ENCODE measurements around the gene SNORC. TPM values are rescaled to one million over a fixed set of nuclear protein-coding genes. Genes with fewer than 3 reads are reported as not detected.

SNORC gene
- total RNA-seq, 1 experiment from 2014 or later, result 0.25 TPM

- no peak for DNase-seq (ENCODE audit: low spot score)
These were observed 12.5 kb downstream of the SNORC start for GRCh38 chr2:232882505-232883115.

- DNase-seq (ENCODE audit: low spot score), result no peak
These were observed 13.2 kb downstream of the SNORC start for GRCh38 chr2:232883116-232883721.

GRCh38 chr2:232884001-232884421 is 13.9 kb downstream of the SNORC start:
- no peak for DNase-seq (ENCODE audit: low spot score)

DNA sequence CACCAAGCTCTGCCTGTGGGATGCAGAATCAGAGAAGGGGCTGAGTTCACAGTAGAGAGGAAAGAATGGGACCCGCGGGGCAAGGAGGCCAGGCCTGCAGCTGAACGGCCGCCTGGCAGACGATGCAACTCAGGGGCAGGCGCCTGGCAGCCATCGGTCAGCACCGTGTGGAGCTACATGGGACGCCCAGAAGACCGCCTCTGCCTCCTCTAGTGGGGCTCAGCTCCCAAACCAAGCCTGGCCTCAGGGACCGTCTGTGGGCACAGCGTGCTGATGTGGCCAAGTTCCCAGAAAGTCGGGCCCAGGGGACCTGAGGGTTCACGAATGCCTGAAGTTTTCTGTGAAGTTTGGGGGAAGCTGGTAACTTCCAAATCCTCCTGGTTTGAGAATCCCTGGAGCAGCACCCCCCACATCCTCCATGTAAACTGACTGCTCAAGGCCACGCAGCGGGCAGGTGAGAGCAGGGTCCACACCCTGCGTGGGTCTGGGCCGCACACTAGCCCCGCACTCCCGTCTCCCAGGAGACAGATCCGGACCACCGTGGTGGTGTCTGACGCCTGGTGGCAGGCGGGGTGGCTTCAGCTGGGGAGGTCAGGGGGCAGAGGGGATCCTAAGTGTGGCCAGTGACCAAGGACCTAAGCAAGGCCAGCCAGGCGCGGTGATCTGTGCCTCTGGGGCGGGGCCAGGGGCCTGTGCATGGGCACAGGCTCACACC is 14.6 kb downstream of the SNORC start:
- DNase-seq (ENCODE audit: low spot score), result no peak

DNA sequence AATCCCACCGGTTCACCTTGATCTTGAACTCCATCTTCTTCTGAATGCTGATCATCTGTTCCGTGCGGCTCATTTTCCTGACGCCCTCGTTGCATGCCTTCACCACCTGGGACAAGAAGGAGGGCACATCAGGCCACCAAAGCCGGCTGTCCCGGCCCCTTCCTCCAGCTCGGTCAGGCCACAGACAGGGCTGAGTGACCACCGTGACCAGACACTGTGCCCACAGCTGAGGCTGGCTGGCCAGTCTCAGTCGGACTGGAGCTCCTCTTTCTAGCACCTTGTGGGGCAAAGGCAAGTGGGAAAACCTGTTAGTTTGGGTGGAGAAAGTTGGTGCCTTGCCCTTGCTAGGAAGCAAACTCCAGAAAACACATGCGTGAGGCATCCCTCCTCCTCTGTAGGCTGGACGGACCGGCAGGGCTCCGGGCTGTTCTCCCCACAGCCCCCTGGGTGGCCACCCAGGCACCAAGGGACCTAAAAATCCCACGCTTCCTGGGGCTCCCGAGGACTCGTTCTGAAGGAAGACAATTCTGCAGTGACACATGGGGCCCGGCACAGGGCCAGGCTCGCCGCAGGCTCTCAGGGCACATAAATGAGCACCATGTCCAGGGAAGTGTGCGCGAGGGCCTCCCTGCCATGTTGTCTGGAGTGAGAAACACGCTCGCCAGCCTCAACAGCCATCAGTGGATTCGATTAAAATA is 15.3 kb downstream of the SNORC start:
- no peak for DNase-seq (ENCODE audit: low spot score)

- DNase-seq (ENCODE audit: low spot score), result no peak
These were observed 16.1 kb downstream of the SNORC start for GRCh38 chr2:232886176-232886575.

DNA sequence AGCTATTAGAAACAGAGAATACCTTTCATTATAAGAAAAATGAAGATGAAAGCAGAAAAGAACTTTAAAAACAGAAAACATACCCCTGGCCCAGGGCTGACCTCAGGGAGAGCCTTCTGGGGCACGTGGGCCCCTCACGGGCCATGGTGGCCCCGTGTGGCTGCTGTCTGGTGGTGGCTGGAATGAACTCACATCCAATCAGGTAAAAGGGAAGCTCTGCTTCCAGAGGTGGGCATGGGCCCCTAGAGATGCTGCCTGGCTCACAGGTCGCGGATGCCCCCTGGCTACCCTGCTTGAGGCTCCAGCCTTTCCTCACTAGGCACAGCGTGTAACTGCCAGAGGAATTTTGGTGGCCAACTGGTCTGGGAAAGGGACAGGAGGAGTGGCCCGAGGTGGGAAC is 16.6 kb downstream of the SNORC start:
- DNase-seq (ENCODE audit: low spot score), result no peak

DNA sequence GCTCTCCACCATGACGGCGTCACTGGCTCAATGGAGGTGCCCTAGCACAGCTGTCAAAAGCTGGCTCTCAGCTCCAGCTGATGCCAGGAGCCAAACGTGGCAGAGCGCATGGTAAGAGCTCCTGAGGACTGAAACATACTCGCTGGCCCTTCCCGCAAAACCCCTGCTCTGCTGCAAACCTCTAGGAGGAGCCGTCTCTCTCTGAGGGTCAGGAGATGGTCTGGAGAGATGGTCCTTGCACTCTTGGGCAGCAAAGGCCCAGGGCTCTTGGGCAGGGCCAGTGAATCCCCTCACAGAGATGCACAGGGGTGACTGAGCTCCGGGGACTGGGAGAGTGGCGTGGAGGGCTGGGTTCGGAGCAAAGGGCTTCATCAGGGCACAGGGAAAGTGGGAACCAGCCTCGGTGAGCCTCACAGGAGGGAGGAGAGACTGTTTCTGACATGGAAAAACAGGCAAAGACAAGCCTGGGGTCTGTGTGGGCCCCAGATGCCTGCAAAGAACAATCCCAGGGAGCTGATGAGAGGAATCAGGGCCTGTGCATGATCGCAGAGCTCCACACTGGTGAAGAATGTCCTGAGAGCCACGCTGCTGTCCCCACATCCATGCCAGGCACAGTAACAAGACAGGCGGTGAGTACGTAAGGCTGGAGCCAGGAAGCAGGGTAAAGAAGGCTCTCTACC is 17.2 kb downstream of the SNORC start:
- no peak for DNase-seq (ENCODE audit: low spot score)

GRCh38 chr2:232888099-232888836 is 18.2 kb downstream of the SNORC start:
- DNase-seq (ENCODE audit: low spot score), result no peak

DNA sequence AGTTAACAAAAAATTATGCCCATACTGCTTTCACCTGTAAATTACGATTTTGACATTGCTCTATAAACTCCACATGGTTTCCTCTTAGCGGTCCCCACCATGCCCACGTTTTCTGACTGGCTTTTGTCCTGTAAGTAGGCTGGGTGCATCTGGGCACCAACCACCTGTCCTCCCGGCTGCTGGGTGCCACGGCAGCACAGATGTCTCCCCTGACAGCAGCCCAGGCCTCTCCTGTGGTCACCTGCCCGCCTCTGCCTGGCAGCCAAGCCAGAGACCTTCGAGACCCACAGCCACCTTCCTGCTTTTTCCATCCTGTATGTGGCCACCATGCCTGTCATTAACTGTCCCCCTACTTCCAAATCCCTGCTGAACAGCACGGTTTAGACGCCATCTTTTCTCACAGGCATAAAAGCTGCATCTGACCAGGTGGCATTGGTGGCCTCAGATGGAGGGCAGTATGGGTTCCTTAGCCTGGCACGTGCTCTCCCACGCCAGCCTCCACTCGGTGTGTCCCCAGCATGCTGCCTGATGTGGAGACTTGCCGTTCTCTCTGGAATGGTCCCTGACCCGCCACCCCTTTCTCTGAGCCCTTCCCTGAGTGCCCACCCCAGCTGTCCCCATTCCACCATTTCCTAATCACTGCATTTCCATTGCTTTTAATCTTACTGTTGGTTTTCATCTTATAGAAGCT is 18.9 kb downstream of the SNORC start:
- DNase-seq (ENCODE audit: low spot score), result no peak

DNA sequence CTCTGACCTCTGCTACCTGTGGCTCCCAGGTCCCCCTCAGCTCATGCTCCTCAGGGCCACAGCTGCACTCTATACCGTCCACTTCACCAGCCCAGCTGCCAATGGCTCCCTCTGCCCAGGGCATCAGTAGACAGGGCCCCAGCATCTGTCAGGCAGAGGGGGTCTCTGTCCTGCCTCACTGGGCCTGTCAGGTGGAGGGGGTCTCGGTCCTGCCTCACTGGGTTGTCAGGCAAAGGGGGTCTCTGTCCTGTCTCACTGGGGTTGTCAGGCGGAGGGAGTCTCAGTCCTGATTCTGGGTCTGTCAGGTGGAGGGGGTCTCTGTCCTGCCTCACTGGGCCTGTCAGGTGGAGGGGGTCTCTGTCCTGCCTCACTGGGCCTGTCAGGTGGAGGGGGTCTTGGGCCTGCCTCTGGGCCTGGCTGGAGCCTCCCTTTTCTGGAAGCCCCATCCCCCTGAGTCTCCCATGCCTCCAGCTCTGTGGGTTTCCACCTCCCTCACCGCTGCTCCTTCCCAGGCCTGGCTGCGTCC is 19.9 kb downstream of the SNORC start:
- DNase-seq (ENCODE audit: low spot score), result no peak

- DNase-seq (ENCODE audit: low spot score), result no peak
These were observed 20.5 kb downstream of the SNORC start for GRCh38 chr2:232890536-232890895.

- DNase-seq (ENCODE audit: low spot score), result peak; percentile 74
These were observed 21.0 kb downstream of the SNORC start for GRCh38 chr2:232890896-232891601.

DNA sequence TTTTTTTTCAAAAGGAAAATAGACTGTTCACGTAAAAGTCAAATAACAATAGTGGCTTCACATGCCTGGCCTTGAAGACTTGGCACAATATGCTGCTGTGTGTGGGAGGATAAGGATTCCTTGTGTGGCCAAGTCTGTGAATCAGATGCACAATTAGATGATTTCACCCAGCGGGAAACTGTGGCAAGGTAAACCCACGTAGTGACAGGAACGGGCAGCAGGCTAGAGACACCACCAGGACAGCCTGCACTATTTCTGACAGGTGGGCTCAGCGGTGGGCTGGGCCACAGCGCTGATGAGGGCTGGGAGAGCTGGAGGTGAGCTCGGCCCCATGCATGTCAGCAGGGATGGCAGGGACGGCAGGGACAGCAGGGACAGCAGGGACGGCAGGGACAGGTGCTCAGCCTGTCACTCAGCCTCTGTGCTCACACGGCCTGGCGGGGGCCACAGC is 21.6 kb downstream of the SNORC start:
- no peak for DNase-seq (ENCODE audit: low spot score)

- no peak for DNase-seq (ENCODE audit: low spot score)
These were observed 22.2 kb downstream of the SNORC start for GRCh38 chr2:232892221-232892620.

GRCh38 chr2:232892843-232893242 is 22.8 kb downstream of the SNORC start:
- no peak for DNase-seq (ENCODE audit: low spot score)

DNA sequence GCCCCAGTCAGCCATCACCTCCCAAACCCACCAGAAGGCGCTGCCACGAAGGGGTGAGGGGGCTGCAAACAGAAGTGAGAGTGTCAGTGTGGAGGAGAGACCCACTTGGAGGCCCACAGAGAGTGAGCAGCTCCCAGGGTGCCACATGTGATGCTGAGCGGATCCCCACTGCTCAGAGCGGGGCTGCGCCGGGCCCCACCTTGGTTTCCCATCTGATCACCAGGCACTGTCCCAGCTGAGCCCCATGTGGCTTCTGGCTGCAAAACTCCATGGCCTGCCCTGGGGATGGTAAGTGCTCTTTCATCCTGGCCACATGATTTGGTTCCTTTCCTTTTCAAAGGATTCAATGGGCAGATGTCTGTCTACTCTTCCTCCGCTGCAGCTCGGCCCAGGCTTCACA is 23.8 kb downstream of the SNORC start:
- no peak for DNase-seq (ENCODE audit: low spot score)

DNA sequence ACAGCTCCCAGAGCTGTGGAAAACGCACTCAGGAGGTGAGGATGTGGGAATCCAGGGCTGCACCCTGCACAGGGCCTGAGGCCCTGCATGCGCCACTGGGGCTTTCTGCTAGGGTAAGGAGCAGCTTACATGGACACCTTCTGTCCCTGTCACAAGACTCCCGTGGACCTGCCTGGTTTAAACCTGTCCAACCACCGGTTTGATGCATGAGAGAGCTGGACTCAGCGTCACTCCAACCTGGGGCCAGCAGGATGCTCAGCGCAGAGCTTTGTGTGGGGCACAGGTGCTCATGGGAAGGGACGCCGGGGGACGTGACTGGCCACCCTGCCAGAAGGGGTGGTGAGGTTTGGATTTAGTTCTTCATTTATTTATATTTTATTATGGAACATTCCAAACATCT is 24.2 kb downstream of the SNORC start:
- DNase-seq (ENCODE audit: low spot score), result no peak

GRCh38 chr2:232894746-232895145 is 24.7 kb downstream of the SNORC start:
- no peak for DNase-seq (ENCODE audit: low spot score)

DNA sequence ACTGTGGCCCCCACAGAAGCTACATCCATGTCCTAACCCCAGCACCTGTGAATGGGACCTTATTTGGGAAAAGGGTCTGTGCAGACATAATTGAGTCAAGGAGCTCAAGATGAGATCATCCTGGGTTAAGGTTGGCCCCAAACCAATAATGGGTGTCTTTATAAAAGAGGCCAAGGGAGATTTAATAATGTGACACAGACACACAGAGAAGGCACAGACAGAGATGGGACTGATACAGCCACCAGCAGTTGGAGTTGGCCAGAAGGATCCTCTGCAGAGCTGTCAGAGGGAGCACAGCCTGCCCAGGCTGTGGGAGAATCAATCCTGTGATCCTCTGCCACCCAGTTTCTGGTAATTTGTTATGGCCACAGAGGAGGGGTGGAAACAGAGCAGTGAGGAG is 26.0 kb downstream of the SNORC start:
- DNase-seq (ENCODE audit: low spot score), result no peak
